Measurements from ENCODE around the gene TMEM167A.

The TMEM167A gene

GRCh38 chr5:83044926-83045325, 32.3 kb downstream of the TMEM167A start:
- Histone ChIP-seq H3K4me3 (ENCODE audit: low read depth, low read length) (no peak overlapping the region), H3K27ac (no peak overlapping the region), H3K27me3 (replicated peaks) (no peaks in the 10 kb centered on the region), H3K36me3 (replicated peaks) (no peaks in the 10 kb centered on the region)
- no peak for TF ChIP-seq CTCF (IDR thresholded peaks at IDR 0.05; ENCODE audit: low read depth, low read length, missing control alignments)
- DNase-seq: no peak
- in situ Hi-C loops (cut with HindIII; ENCODE audit: low pct_ligation_motif_present, low sequenced_read_pairs): no loop called here

GRCh38 chr5:83042507-83042906, 34.7 kb downstream of the TMEM167A start:
- Histone ChIP-seq H3K27ac (no peak overlapping the region), H3K4me3 (ENCODE audit: low read depth, low read length) (no peak overlapping the region), H3K27me3 (replicated peaks) (no peaks in the 10 kb centered on the region), H3K36me3 (replicated peaks) (no peaks in the 10 kb centered on the region)
- in situ Hi-C loops (cut with HindIII; ENCODE audit: low pct_ligation_motif_present, low sequenced_read_pairs): no loop called here
- no peak for DNase-seq
- no peak for TF ChIP-seq CTCF (IDR thresholded peaks at IDR 0.05; ENCODE audit: low read depth, low read length, missing control alignments)

- Histone ChIP-seq H3K4me3 (ENCODE audit: low read depth, low read length) (no peak overlapping the region), H3K27me3 (replicated peaks) (no peaks in the 10 kb centered on the region), H3K36me3 (replicated peaks) (no peaks in the 10 kb centered on the region), H3K27ac (no peak overlapping the region)
- TF ChIP-seq CTCF (IDR thresholded peaks at IDR 0.05; ENCODE audit: low read depth, low read length, missing control alignments): no peak
- no peak for DNase-seq
- in situ Hi-C loops (cut with HindIII; ENCODE audit: low pct_ligation_motif_present, low sequenced_read_pairs): no loop called here
Measured at GRCh38 chr5:83038924-83039323, 38.3 kb downstream of the TMEM167A start.

GRCh38 chr5:83036991-83037575, 40.1 kb downstream of the TMEM167A start:
- H3K27me3 ChIP-seq (replicated peaks): no peaks in the 10 kb centered on the region
- H3K27ac ChIP-seq: no peak overlapping the region
- no peak for DNase-seq
- H3K36me3 ChIP-seq (replicated peaks): no peaks in the 10 kb centered on the region
- in situ Hi-C loops (cut with HindIII; ENCODE audit: low pct_ligation_motif_present, low sequenced_read_pairs): no loop called here
- TF ChIP-seq CTCF (IDR thresholded peaks at IDR 0.05; ENCODE audit: low read depth, low read length, missing control alignments): no peak
- H3K4me3 ChIP-seq (ENCODE audit: low read depth, low read length): no peak overlapping the region

- no peaks in the 10 kb centered on the region for H3K36me3 ChIP-seq (replicated peaks)
- no peak for TF ChIP-seq CTCF (IDR thresholded peaks at IDR 0.05; ENCODE audit: low read depth, low read length, missing control alignments)
- H3K4me3 ChIP-seq (ENCODE audit: low read depth, low read length): no peak overlapping the region
- H3K27me3 ChIP-seq (replicated peaks): no peaks in the 10 kb centered on the region
- in situ Hi-C loops (cut with HindIII; ENCODE audit: low pct_ligation_motif_present, low sequenced_read_pairs): no loop called here
- no peak overlapping the region for H3K27ac ChIP-seq
- no peak for DNase-seq
Measured at GRCh38 chr5:83035373-83036100, 41.7 kb downstream of the TMEM167A start.
